ENCODE measurements around the gene ZKSCAN5.

DNA sequence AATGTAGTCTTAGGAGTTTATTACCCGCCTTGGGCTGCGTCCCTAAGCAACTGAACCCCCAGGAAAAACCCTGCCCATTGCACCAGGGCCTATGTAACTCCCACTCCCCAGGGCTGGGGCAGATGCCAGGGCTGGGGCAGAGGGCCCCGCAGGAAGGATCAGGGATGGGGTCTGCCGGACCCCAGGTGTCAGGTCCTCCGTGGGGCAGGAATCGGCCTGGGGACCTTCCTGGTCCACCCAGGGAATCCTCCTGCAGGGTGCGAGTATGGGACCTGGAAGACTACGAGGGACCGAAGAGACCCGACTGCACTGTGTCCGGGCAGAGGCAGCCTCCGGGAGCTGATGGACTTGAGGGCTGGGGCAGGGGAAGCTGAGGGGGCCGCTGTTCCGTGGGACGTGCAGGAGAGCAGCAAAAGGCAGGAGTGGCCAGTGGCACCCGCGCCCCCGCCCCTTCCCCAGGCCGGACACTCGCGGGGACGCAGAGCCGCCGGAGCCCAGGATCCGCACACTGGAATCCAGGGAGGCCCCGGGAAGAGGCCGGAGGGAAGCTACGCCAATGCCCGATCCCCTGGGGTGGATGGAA is 36.0 kb upstream of the ZKSCAN5 start:
- TF ChIP-seq, protein P1, sequence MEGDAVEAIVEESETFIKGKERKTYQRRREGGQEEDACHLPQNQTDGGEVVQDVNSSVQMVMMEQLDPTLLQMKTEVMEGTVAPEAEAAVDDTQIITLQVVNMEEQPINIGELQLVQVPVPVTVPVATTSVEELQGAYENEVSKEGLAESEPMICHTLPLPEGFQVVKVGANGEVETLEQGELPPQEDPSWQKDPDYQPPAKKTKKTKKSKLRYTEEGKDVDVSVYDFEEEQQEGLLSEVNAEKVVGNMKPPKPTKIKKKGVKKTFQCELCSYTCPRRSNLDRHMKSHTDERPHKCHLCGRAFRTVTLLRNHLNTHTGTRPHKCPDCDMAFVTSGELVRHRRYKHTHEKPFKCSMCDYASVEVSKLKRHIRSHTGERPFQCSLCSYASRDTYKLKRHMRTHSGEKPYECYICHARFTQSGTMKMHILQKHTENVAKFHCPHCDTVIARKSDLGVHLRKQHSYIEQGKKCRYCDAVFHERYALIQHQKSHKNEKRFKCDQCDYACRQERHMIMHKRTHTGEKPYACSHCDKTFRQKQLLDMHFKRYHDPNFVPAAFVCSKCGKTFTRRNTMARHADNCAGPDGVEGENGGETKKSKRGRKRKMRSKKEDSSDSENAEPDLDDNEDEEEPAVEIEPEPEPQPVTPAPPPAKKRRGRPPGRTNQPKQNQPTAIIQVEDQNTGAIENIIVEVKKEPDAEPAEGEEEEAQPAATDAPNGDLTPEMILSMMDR (IDR thresholded peaks at IDR 0.05), result no peak
- TF ChIP-seq POLR2A (IDR thresholded peaks at IDR 0.05), result no peak

Data from uterus (tissue), 2 donors.